Cardiac muscle cell (in vitro differentiated cells and primary cell): ENCODE data around the gene FGF5. TPM values are rescaled to one million over a fixed set of nuclear protein-coding genes. Genes with fewer than 3 reads are reported as not detected.

Experiments used
- DNase-seq, 2 donors: peaks; one replicate each; pipeline versions ENCODE4 v3.0.0 to v3.0.0-alpha.2; 2010 to 2017; ENCODE audit warnings: low read depth in 1 of 2, low spot score in 1 of 2
- H3K27ac ChIP-seq: fragments of 200-600 bp; sonication (generic); 2 replicates; pipeline ENCODE4 v1.5.1; 2016
- H3K27me3 ChIP-seq: fragments of 200-600 bp; sonication (generic); 2 replicates; pipeline ENCODE4 v1.6.0; 2016; ENCODE audit warnings: control low read depth
- H3K36me3 ChIP-seq: fragments of 200-600 bp; sonication (generic); 2 replicates; pipeline ENCODE4 v1.5.1; 2016; ENCODE audit warnings: control low read depth
- H3K4me1 ChIP-seq: fragments of 200-600 bp; sonication (generic); 2 replicates; pipeline ENCODE4 v1.8.1; 2017; ENCODE audit warnings: low read depth, mild to moderate bottlenecking, mixed run types
- H3K4me3 ChIP-seq: fragments of 200-600 bp; sonication (generic); 2 replicates; pipeline ENCODE4 v1.5.1; 2016; ENCODE audit warnings: mild to moderate bottlenecking
- H3K9me3 ChIP-seq: fragments of 200-600 bp; sonication (generic); 2 replicates; pipeline ENCODE4 v1.5.1; 2017; ENCODE audit warnings: low read depth, mild to moderate bottlenecking, control low read depth
- CTCF ChIP-seq: IDR thresholded peaks from 2 replicates; pipeline ENCODE4 v1.5.1; 2012; ENCODE audit warnings: low read depth, mild to moderate bottlenecking, low read length
- polyA plus RNA-seq: library from polyadenylated mRNA; unstranded; fragments of >200 nt; fragmentation: Nextera tagmentation; extraction: Ambion mirVana; gene quantifications from 2 replicates; pipeline ENCODE4 v1.2.1, GENCODE V29; 2016
- total RNA-seq: library from RNA; depleted of rRNA; stranded (reverse); fragments of >200 nt; gene quantifications from 2 replicates; pipeline ENCODE4 v1.2.3, GENCODE V29; 2016

Gene FGF5
- total and polyA plus RNA-seq, 2 experiments from 2014 or later: 0.21 to 2.0 TPM

- Histone ChIP-seq H3K27ac (no peak overlapping the region), H3K9me3 (no peaks in the 10 kb centered on the region), H3K36me3 (no peaks in the 10 kb centered on the region), H3K4me1 (peaks cover 9% of the 10 kb centered on the region), H3K27me3 (no peaks in the 10 kb centered on the region), H3K4me3 (no peak overlapping the region)
- no peak for TF ChIP-seq CTCF
- no peak for DNase-seq
These were observed 39.0 kb downstream of the FGF5 start for GRCh38 chr4:80305466-80305865.

GRCh38 chr4:80306260-80306659 lies 39.8 kb downstream of the FGF5 start:
- peaks cover 9% of the 10 kb centered on the region for H3K4me1 ChIP-seq

GRCh38 chr4:80307183-80307735 lies 40.8 kb downstream of the FGF5 start:
- H3K4me3 ChIP-seq: no peak overlapping the region
- no peaks in the 10 kb centered on the region for H3K27me3 ChIP-seq
- DNase-seq: peak; percentile 18 to 43
- TF ChIP-seq CTCF: no peak
- H3K27ac ChIP-seq: no peak overlapping the region
- H3K36me3 ChIP-seq: no peaks in the 10 kb centered on the region
- peaks cover 9% of the 10 kb centered on the region for H3K4me1 ChIP-seq
- H3K9me3 ChIP-seq: no peaks in the 10 kb centered on the region

More at GRCh38 chr4:80306260-80306659, 39.8 kb downstream of the FGF5 start:
- Histone ChIP-seq H3K27me3 (no peaks in the 10 kb centered on the region), H3K4me3 (no peak overlapping the region), H3K9me3 (no peaks in the 10 kb centered on the region), H3K36me3 (no peaks in the 10 kb centered on the region), H3K27ac (no peak overlapping the region)
- no peak for DNase-seq
- no peak for TF ChIP-seq CTCF

- H3K27me3 ChIP-seq: no peaks in the 10 kb centered on the region
- H3K4me3 ChIP-seq: no peak overlapping the region
- H3K9me3 ChIP-seq: no peaks in the 10 kb centered on the region
- TF ChIP-seq CTCF: no peak
- H3K36me3 ChIP-seq: no peaks in the 10 kb centered on the region
- DNase-seq: peak in 1 of 2 donors; percentile 54
- H3K27ac ChIP-seq: no peak overlapping the region
- peaks cover 9% of the 10 kb centered on the region for H3K4me1 ChIP-seq
These were observed 41.5 kb downstream of the FGF5 start for GRCh38 chr4:80307774-80308465.

GRCh38 chr4:80308466-80308822 lies 42.0 kb downstream of the FGF5 start:
- TF ChIP-seq CTCF: no peak
- no peak overlapping the region for H3K27ac ChIP-seq
- H3K36me3 ChIP-seq: no peaks in the 10 kb centered on the region
- no peak overlapping the region for H3K4me3 ChIP-seq
- peaks cover 9% of the 10 kb centered on the region for H3K4me1 ChIP-seq
- no peak for DNase-seq
- H3K27me3 ChIP-seq: peaks cover 3% of the 10 kb centered on the region
- H3K9me3 ChIP-seq: no peaks in the 10 kb centered on the region
